Esophagus (tissue), 2 donors: ENCODE results near the gene CUX1. TPM values are rescaled to one million over a fixed set of nuclear protein-coding genes. Genes with fewer than 3 reads are reported as not detected.

Experiments
- H3K27ac ChIP-seq, 2 donors: one replicate each; pipeline ENCODE4 v1.5.1; 2013; ENCODE audit warnings: low read depth in 2 of 2, mild to moderate bottlenecking in 2 of 2, inconsistent platforms in 1 of 2, low read length in 1 of 2, moderate library complexity in 1 of 2
- H3K27me3 ChIP-seq, 2 donors: one replicate each; pipeline ENCODE4 v1.6.1; 2013; ENCODE audit warnings: low read length in 2 of 2, control low read depth in 1 of 2, mild to moderate bottlenecking in 1 of 2; ENCODE audit not compliant: insufficient read depth in 2 of 2, control insufficient read depth in 1 of 2
- H3K36me3 ChIP-seq, 2 donors: one replicate each; pipeline ENCODE4 v1.6.1; 2013; ENCODE audit warnings: low read length in 1 of 2; ENCODE audit not compliant: control insufficient read depth in 2 of 2, insufficient read depth in 2 of 2
- H3K4me1 ChIP-seq, 2 donors: one replicate each; pipeline ENCODE4 v1.6.1; 2013; ENCODE audit warnings: low read length in 1 of 2; ENCODE audit not compliant: control insufficient read depth in 2 of 2, insufficient read depth in 2 of 2
- H3K4me3 ChIP-seq, 2 donors: one replicate each; pipeline ENCODE4 v1.5.1; 2013; ENCODE audit warnings: low read length in 2 of 2, mild to moderate bottlenecking in 2 of 2, low read depth in 1 of 2, moderate library complexity in 1 of 2
- H3K9me3 ChIP-seq, 2 donors: one replicate each; pipeline ENCODE4 v1.6.1; 2013; ENCODE audit warnings: mild to moderate bottlenecking in 2 of 2, low read depth in 1 of 2, low read length in 1 of 2, moderate library complexity in 1 of 2; ENCODE audit not compliant: control insufficient read depth in 2 of 2, insufficient read depth in 1 of 2
- WGBS, 2 donors: extraction: QIAGEN DNeasy Blood & Tissue Kit; methylation state at CpG; one replicate each; pipeline ENCODE4 v1.1.7; 2013; 5-methylcytosine and 5-hydroxymethylcytosine counted together
- polyA plus RNA-seq, 2 donors: library from polyadenylated mRNA; stranded (reverse); fragments of 200-250 nt; gene quantifications; one replicate each; pipeline ENCODE4 v1.2.3, GENCODE V29; 2013
- donor health status: healthy with polysubstance abuse.
- donor health status: Bipolar disorder and iron deficiency.

The CUX1 gene
- polyA plus RNA-seq, 2 donors, result 19.6 to 21.7 TPM

GRCh38 chr7:102075126-102075525, 257.7 kb downstream of the CUX1 start:
- H3K36me3 ChIP-seq, result peaks cover 3 to 11% of the 10 kb centered on the region in 2 donors
- no peak overlapping the region for H3K4me3 ChIP-seq
- H3K27ac ChIP-seq, result no peak overlapping the region
- 96% methylated on average over 9 of the region's 9 CpGs for WGBS, 2 donors
- no peaks in the 10 kb centered on the region for H3K27me3 ChIP-seq
- H3K4me1 ChIP-seq, result no peaks in the 10 kb centered on the region
- H3K9me3 ChIP-seq, result peaks cover 0 to 3% of the 10 kb centered on the region in 2 donors

GRCh38 chr7:102075553-102076135, 258.2 kb downstream of the CUX1 start:
- whole genome bisulfite sequencing, 2 donors, result 95 to 97% methylated on average over 11 of the region's 11 CpGs
- H3K4me3 ChIP-seq, result no peak overlapping the region
- peaks cover 0 to 3% of the 10 kb centered on the region in 2 donors for H3K9me3 ChIP-seq
- H3K27me3 ChIP-seq, result no peaks in the 10 kb centered on the region
- no peaks in the 10 kb centered on the region for H3K4me1 ChIP-seq
- H3K27ac ChIP-seq, result no peak overlapping the region
- H3K36me3 ChIP-seq, result peaks cover 3 to 11% of the 10 kb centered on the region in 2 donors

GRCh38 chr7:102077081-102077480, 259.7 kb downstream of the CUX1 start:
- H3K4me1 ChIP-seq, result no peaks in the 10 kb centered on the region
- no peak overlapping the region for H3K4me3 ChIP-seq
- H3K36me3 ChIP-seq, result peaks cover 3 to 9% of the 10 kb centered on the region in 2 donors
- H3K27me3 ChIP-seq, result no peaks in the 10 kb centered on the region
- H3K27ac ChIP-seq, result no peak overlapping the region
- 81 to 86% methylated on average over 5 of the region's 5 CpGs for WGBS, 2 donors
- no peaks in the 10 kb centered on the region for H3K9me3 ChIP-seq

- 87% methylated on average over 24 of the region's 24 CpGs for WGBS, 2 donors
Measured at GRCh38 chr7:102079140-102080018, 262.0 kb downstream of the CUX1 start.

GRCh38 chr7:102080019-102080433, 262.6 kb downstream of the CUX1 start:
- no peaks in the 10 kb centered on the region for H3K4me1 ChIP-seq
- no peak overlapping the region for H3K27ac ChIP-seq
- no peaks in the 10 kb centered on the region for H3K27me3 ChIP-seq
- H3K9me3 ChIP-seq, result no peaks in the 10 kb centered on the region
- H3K4me3 ChIP-seq, result no peak overlapping the region
- WGBS, 2 donors, result 89 to 93% methylated on average over 17 of the region's 17 CpGs
- H3K36me3 ChIP-seq, result peaks cover 0 to 3% of the 10 kb centered on the region in 2 donors

More at GRCh38 chr7:102079140-102080018, 262.0 kb downstream of the CUX1 start:
- H3K27ac ChIP-seq, result no peak overlapping the region
- no peaks in the 10 kb centered on the region for H3K4me1 ChIP-seq
- H3K9me3 ChIP-seq, result no peaks in the 10 kb centered on the region
- no peaks in the 10 kb centered on the region for H3K27me3 ChIP-seq
- H3K4me3 ChIP-seq, result no peak overlapping the region
- peaks cover 0 to 5% of the 10 kb centered on the region in 2 donors for H3K36me3 ChIP-seq

GRCh38 chr7:102080434-102081243, 263.2 kb downstream of the CUX1 start:
- H3K4me1 ChIP-seq, result no peaks in the 10 kb centered on the region
- peaks cover 0 to 3% of the 10 kb centered on the region in 2 donors for H3K36me3 ChIP-seq
- no peaks in the 10 kb centered on the region for H3K27me3 ChIP-seq
- H3K9me3 ChIP-seq, result no peaks in the 10 kb centered on the region
- H3K4me3 ChIP-seq, result no peak overlapping the region
- WGBS, 2 donors, result 85 to 88% methylated on average over 24 of the region's 24 CpGs
- H3K27ac ChIP-seq, result no peak overlapping the region

GRCh38 chr7:102081244-102081627, 263.8 kb downstream of the CUX1 start:
- 91 to 93% methylated on average over 9 of the region's 9 CpGs for WGBS, 2 donors

GRCh38 chr7:102082693-102083368, 265.4 kb downstream of the CUX1 start:
- Histone ChIP-seq H3K27me3 (no peaks in the 10 kb centered on the region), H3K27ac (no peak overlapping the region), H3K4me3 (no peak overlapping the region), H3K4me1 (no peaks in the 10 kb centered on the region), H3K36me3 (peaks cover 0 to 3% of the 10 kb centered on the region in 2 donors), H3K9me3 (no peaks in the 10 kb centered on the region)
- 77 to 88% methylated on average over 5 of the region's 5 CpGs for WGBS, 2 donors

More at GRCh38 chr7:102081244-102081627, 263.8 kb downstream of the CUX1 start:
- H3K4me1 ChIP-seq, result no peaks in the 10 kb centered on the region
- no peaks in the 10 kb centered on the region for H3K27me3 ChIP-seq
- peaks cover 0 to 3% of the 10 kb centered on the region in 2 donors for H3K36me3 ChIP-seq
- H3K27ac ChIP-seq, result no peak overlapping the region
- H3K9me3 ChIP-seq, result no peaks in the 10 kb centered on the region
- H3K4me3 ChIP-seq, result no peak overlapping the region

- no peak overlapping the region for H3K27ac ChIP-seq
- peaks cover 0 to 3% of the 10 kb centered on the region in 2 donors for H3K9me3 ChIP-seq
- 93 to 95% methylated on average over 5 of the region's 5 CpGs for WGBS, 2 donors
- H3K4me1 ChIP-seq, result no peaks in the 10 kb centered on the region
- H3K4me3 ChIP-seq, result no peak overlapping the region
- H3K36me3 ChIP-seq, result no peaks in the 10 kb centered on the region
- no peaks in the 10 kb centered on the region for H3K27me3 ChIP-seq
Measured at GRCh38 chr7:102085218-102085772, 267.9 kb downstream of the CUX1 start.
